NCI-H1105 treated with DMSO at 0.1 percent for 48 hours (cell line): Measurements from ENCODE around the gene L1CAM.

Experiments
- DNase-seq: peaks from one replicate; lab custom pipeline; 2025; lab: John Stamatoyannopoulos, UW

The L1CAM gene

DNA sequence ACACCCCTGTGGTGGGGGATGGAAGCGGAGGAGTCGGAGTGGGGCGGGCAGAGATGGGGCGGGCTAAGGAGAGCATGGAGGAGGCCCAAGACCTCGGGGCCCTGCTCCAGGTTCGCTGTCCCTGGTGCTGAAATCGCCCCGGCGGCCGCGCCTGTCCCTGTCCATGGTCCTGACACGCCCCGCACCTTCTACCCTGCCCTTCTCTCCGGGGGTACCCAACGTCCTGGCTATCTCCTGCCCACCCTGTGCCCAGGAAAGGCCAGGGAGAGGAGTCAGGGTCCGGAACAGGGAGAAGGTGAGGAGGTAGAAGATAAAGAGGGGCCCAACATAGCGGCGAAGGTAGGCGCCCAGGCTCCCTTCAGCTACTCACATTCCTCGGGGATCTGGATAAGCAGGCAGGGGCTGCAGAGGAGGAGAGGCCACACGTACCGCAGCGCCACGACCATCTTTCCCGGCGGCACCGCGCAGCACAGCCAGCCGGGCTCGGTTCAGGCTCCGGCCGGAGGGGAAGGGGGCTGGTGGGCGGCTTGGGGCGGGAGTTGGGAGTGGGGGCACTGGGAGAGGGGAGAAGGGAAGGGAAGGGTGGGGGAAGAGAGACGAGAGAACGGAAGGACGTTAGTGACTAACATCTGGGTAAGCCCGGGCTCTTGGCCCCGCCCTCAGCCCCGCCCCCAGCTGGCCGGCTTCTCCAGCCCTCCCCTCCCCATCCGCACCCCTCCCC lies 10.4 kb downstream of the L1CAM start:
- peak; percentile 65 for DNase-seq

GRCh38 chrX:153874366-153875125 lies 11.4 kb downstream of the L1CAM start:
- DNase-seq = no peak

DNA sequence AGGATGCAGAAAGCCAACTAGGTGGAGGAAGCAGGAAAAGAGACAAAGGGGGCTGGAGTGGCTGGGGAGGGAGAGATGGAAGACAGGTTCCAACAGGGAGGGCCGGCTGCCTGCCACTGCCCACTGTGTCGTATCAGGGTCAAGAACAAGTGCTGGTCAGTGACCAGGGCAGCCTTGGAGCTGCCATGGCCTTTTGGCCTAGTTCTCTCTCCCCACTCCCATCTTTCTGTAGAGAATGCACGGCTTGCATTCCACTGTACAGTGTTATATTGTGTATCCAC lies 11.9 kb downstream of the L1CAM start:
- DNase-seq = no peak

GRCh38 chrX:153873282-153874084 lies 12.5 kb downstream of the L1CAM start:
- no peak for DNase-seq

- DNase-seq = no peak
Observed at GRCh38 chrX:153871946-153872878, 13.8 kb downstream of the L1CAM start.

DNA sequence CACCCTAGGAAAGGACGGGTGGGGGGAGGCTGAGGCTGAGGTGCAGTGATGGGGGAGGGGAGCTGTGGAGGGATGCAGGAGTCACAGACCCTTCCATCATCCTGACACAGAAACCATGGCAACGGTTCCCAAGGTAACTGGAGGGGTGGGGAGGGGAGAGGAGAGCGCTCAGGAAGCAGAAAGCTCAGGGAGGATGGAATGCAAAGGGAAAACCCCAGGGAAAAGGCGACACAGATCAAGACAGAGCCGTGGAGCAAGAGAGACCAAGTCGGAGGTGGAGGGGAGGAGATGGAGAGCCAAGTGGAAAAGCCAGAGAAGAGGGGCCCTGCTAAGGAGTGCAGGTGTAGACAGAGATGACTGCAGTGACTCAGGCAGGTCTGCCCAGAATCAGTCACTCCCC lies 14.5 kb downstream of the L1CAM start:
- DNase-seq = no peak

GRCh38 chrX:153870791-153871360 lies 15.1 kb downstream of the L1CAM start:
- no peak for DNase-seq

DNA sequence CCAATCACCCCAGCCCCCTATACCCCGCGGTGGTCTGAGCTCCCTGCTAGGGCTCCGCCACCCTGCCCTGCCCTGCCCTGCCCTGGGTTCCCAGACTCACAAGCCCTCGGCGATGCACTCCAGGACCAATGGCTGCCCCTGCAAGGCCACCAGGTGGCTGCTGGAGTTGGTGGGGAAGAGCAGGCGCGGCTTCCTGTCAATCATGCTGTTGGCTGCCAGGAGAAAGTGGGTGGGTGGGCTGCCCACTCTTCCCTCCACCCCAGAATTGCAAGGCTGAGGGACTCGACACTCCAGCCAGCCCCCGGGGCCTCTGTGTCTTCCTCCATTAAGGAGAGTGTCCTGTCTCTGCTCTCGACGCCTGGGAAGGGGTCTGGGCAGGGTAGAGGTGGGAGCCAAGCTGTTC lies 15.7 kb downstream of the L1CAM start:
- no peak for DNase-seq

- DNase-seq = no peak
Observed at GRCh38 chrX:153869473-153870287, 16.3 kb downstream of the L1CAM start.

DNA sequence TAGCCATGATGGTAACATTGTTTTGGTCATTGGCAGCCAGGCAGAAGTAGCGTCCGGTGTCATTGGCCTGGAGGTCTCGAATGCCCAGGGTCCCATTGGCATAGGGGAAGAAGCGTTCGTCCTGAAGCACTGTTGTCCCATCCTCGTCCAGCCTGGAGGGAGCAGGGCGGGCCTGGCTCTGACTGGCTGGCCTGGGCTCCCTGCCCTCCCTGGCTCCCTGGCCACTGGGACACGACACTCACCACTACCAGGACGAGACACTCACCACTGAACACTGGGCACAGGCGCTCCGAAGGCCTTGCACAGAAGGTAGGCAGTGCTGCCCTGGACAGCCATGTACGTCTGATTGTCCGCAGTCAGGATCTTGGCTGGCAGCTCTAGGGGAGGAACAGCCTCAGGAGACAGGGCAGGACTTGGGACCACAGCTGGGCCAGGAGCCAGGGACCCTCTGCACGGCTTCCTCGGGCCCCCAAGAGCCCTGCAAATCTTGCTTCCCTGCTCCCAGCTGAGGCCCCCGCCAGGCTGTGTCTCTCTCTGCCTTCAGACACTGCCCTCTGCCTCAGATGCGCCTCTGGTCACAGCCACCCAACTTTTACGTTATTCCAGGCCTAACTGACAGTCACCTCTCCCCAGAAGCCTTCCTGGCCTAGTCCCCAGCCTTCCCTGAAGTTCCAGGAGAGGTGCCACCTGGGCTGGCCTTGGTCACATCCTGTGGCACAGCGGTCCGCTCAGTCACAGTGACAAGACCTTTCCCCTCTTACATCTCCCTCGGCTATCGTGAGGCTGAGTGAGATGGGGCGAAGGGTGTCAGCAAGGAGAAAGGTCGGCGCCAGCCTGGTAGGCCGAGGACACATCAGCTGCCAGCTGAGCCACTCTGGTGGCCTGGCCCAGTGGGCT lies 17.1 kb downstream of the L1CAM start:
- DNase-seq = no peak

DNA sequence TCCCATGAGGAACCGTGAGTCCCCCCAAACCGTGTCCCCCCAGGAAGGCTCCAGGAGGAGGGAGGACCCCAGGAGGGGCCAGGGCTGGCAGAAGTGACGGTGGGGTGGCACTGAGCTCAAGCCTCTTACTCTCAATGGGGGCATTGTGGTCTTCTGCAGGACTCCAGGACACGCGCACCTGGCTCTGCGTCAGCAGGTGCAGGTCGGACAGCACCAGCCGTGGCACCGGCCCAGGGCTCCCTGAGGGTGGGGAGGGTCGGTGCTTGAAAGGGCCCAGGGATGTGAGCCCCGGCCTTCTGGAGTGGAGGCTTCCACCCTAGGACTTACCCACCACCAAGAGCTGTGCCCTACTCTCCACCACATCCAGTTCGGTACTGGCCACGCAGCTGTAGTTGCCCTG lies 18.3 kb downstream of the L1CAM start:
- no peak for DNase-seq

DNA sequence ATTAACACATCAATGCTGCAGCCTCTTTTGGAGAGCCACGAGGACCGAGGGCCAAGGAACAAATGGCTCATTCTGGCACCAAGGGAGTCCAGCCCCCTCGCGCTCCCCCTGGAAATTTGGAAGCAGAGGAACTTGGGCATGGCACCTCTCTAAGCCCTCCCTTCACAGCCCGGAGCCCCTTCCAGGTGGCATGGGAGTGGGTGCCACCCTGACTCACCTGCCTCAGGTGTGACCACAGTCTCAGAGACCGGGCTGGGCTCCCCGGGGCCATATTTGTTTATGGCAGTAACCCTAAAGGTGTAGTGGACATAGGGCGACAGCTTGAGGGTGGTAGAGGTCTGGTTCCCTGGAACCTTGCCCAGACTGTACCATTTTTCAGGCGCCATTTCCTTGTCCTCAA lies 18.8 kb downstream of the L1CAM start:
- DNase-seq = no peak

DNA sequence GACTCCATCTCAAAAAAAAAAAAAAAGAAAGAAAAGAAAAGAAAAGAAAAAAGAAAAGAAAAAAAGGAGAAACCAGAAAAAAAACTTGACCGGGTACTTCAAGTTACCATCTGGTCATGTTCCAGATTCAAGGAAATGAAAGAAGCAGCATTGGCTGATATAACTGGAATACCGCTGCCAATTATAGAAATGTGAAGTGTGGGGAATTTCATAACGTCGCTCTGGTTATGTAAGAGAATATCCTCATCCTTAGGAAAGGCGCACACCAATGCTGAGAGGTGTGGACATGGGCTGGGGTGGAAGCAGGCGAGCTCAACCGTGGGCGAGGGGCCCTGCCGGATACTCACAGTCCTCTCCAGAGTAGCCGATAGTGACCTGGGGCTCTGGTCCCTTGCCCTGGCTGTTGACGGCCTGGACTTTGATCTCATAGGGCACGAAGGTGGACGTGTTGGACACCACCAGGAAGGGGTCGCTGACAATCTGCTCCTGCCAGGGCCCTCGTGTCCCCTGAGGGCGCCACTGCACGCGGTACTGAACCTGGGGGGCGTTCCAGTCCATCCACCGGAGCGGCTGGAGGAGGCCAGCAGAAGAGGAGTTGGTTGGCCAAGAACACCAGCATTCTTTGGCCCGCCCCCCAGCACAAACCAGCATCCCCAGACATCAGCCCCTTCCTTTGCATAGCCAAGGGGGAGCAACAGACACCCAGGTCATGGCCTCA lies 19.5 kb downstream of the L1CAM start:
- DNase-seq = no peak

DNA sequence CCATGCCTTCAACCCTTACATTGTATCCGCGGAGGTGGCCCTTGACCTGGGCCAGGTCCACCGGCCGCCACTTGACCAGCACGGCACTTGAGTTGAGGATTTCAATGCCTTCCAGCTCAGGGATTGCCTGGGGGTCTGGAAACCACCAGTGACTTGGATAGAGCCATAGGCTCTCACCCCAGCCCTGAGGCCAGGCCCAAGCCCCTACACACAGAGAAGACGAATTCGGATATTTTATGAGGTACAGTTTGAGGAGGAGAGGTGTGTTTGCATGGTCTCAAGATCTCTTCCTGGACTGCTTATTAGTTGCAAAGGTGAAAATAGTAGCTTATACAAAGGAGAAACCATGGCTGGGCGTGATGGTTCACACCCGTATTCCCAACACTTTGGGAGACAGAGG lies 20.3 kb downstream of the L1CAM start:
- DNase-seq = no peak

GRCh38 chrX:153865321-153865580 lies 20.7 kb downstream of the L1CAM start:
- DNase-seq = no peak

DNA sequence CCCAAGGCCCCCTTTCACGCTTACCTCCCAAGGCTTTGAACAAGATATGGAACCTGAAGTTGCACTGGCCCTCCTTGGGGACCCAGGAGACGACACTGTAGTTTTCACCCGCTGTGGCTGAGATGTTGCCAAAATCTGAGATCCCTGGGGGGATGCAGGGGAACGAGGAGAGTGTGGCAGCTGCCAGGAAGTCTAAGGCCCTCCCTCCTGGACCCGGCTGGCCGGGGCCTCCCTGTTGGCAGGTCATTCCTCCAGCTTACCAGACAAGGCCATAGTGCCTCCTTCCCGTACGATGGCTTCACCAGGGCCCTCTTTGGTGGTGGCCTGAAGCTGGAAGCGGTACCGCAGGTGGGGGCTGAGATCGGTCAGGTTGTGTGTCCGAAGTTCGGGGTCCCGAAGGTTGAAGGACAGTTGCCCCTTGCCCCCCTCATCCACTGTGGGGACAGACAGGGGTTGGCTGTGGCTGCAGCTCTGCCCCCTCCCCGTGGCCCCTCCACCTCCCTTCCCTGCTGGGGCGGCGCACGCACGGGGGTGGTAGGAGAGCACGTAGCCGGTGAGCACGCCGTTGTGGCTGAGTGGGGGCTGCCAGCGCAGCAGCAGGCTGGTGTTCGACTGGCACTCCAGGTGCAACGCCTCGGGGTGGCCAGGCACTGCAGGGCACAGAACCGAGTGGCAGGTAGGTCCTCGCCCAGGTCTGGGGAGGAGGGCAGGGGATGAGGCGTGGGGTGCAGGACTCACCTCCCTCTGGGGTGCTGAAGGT lies 21.2 kb downstream of the L1CAM start:
- DNase-seq = no peak

DNA sequence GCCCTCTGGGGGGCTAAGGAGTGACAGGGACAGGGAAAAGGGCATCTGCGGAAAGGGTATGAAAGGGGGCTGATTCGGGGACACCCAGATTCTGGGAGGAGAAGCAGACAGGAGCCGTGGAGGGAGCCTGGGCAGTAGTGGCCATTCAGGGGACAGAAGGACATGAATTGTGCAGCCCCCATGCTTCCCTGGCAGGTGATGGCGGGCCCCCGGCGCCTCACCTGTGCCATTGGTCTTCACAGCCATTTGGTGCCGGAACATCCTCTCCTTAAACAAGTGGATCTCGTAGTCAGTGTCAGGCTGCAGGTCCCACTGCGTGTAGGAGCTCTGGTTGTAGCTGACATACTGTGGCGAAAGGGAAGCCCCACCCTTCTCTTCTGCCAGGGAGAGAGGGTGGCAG lies 21.9 kb downstream of the L1CAM start:
- no peak for DNase-seq

- no peak for DNase-seq
Observed at GRCh38 chrX:153863251-153863991, 22.6 kb downstream of the L1CAM start.
